GM10248 (cell line): Measurements from ENCODE around the gene GANAB.

Experiments
- CTCF ChIA-PET: fragments of 300-600 bp; sonication (Branson Sonifier 250); formaldehyde crosslinking; extraction: SDS; loops from one replicate; lab custom pipeline; 2021; ENCODE audit warnings: antibody characterized with exemption; lab: Yijun Ruan, JAX
- POLR2A ChIA-PET: fragments of 350-650 bp; sonication (Branson Sonifier 250); formaldehyde crosslinking; extraction: SDS; loops from one replicate; lab custom pipeline; 2020; ENCODE audit warnings: antibody characterized with exemption; lab: Yijun Ruan, JAX
- DNase-seq: peaks from one replicate; pipeline ENCODE4 v3.0.0; 2012; ENCODE audit errors: extremely low spot score
- TF ChIP-seq, protein P1 (sequence below): IDR thresholded peaks from 2 replicates; pipeline ENCODE4 v1.5.1; 2012; ENCODE audit warnings: mild to moderate bottlenecking, low read depth; ENCODE audit errors: extremely low read depth, missing control alignments, control extremely low read depth

GANAB gene

DNA sequence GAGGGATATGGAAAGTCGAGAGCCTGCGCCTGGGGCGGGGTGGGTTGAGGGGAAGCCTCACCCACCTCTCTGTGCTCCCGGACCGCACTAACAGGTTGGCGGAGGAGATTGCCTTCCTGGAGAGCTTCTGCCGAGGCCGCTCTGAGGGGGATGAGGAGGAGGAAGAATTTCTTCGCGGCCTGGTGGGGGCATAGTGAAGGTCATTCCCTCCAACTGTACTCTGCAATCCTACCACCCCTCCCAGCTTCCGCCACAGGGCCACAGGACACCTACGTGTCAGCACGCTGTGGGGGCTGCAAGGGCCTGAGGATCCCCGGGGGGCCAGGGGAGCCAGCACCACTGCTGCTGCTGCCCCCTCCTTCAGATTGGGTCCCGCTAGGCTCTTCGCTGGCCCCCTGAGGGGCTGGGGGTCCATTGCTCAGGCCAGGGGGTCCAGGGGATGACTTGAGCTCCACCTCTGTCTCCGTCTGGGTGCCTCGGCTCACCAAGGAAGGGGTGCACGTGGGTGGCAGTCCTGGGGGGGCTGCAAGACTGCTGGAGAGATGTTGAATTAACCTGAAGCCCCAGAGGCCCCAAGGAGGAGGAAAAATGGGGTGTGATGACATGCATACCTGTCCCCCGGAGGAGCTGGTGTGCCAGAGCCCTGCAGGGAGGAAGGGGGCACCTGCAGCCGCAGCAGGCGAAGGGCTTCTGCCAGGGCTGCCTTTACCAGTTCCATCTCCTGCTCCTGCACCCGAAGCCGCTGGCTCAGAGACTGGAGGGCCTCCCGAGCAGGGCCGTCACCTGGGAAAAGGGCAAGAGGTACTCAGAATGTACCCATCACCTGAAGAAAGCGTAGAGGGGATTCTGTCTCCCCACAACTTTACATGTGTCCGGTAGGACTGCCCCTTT lies 35.4 kb downstream of the GANAB start:
- TF ChIP-seq, protein P1, sequence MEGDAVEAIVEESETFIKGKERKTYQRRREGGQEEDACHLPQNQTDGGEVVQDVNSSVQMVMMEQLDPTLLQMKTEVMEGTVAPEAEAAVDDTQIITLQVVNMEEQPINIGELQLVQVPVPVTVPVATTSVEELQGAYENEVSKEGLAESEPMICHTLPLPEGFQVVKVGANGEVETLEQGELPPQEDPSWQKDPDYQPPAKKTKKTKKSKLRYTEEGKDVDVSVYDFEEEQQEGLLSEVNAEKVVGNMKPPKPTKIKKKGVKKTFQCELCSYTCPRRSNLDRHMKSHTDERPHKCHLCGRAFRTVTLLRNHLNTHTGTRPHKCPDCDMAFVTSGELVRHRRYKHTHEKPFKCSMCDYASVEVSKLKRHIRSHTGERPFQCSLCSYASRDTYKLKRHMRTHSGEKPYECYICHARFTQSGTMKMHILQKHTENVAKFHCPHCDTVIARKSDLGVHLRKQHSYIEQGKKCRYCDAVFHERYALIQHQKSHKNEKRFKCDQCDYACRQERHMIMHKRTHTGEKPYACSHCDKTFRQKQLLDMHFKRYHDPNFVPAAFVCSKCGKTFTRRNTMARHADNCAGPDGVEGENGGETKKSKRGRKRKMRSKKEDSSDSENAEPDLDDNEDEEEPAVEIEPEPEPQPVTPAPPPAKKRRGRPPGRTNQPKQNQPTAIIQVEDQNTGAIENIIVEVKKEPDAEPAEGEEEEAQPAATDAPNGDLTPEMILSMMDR, result no peak
- no peak for DNase-seq
- ChIA-PET POLR2A (interaction anchor here (1.1 to 2.3 kb wide), 4 partner anchors 9 to 56 kb away, joined by 3 to 9 read pairs (median 8); partner anchors contain the start of genes C11orf98, CSKMT, MTA2 and TUT1), CTCF (interaction anchor here (0.7 to 5.3 kb wide), 24 partner anchors 9 to 179 kb away, joined by 3 to 50 read pairs (median 4); partner anchors contain the start of genes B3GAT3, BSCL2, C11orf98 and CSKMT)

DNA sequence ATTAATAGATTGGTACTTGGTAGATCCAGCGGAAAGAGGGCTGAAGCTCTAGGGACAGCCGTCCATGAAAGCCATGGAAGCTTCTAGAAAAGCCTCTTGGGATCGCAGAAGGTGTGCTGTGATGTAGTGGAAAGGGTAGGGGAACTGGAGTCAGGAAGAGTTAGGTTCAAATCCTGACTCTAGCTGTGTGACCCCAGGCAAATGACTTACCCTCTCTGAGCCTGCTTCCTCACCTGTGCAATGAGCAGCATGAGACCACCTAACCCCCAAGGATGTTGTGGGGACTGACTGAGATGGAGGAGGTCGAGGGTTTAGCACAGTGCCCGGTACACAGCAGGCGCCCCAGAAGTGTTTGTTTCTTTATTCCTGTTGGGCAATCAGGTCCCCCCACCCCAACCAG lies 36.0 kb downstream of the GANAB start:
- CTCF ChIA-PET, result interaction anchor here (1.4 to 5.3 kb wide), 7 partner anchors 11 to 83 kb away, joined by 3 to 50 read pairs (median 6); partner anchors contain the start of genes B3GAT3 and TUT1
- TF ChIP-seq, protein P1, result no peak
- no peak for DNase-seq
- POLR2A ChIA-PET, result interaction anchor here (1.1 to 2.3 kb wide), 2 partner anchors 9 to 55 kb away, joined by 3 to 9 read pairs; partner anchors contain the start of gene MTA2

DNA sequence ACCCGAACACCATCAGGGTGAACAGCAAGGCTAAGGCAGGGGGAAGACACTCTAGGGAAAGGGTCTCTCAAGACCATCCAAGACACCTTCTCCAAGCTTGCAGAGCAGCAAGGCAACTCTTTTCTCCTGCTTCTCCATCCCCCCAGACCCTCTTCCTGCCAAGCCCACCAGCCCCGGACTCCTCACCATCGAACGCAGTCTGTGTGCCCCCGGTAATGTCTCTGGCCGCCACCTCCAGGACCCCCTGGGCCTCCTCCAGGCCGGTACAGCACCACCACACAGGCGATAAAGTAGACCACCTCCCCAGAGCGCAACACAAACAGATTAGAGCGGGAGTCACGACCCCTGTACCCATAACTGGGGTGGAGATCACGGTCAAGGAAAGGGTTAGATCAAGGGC lies 37.6 kb downstream of the GANAB start:
- ChIA-PET CTCF (interaction anchor here (1.2 to 5.3 kb wide), 2 partner anchors 16 to 56 kb away, joined by 3 to 50 read pairs; partner anchors contain the start of genes C11orf98, CSKMT and TUT1), POLR2A (interaction anchor here (1.4 kb wide), 1 partner anchor 56 kb away, joined by 6 read pairs; the partner anchor contains the start of genes C11orf98 and CSKMT)
- TF ChIP-seq, protein P1, result no peak
- DNase-seq, result no peak

DNA sequence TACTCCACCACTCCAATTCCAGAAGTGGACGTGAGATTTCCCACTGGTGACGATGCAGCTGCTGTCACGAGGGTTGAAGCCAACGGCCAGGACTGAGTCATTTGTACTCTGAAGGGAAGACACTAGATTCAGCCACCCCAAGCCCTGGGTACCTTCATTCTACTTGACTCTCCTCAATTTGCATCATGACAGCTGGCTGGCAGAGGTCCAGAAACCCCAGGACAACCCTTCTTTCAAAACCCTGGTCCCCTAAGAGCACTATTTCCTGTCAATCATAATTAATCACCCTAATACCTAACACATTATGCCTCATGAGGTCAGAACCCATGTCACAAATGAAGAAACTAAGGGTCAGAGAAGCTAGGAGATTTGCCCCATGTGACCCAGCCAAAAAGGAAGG lies 38.7 kb downstream of the GANAB start:
- DNase-seq, result no peak
- ChIA-PET CTCF (interaction anchor here (1.0 to 5.3 kb wide), 2 partner anchors 15 to 179 kb away, joined by 3 to 50 read pairs; partner anchors contain the start of genes TMEM179B and TUT1), POLR2A (interaction anchor here (0.5 to 1.4 kb wide), 4 partner anchors 16 to 250 kb away, joined by 3 to 8 read pairs (median 4); partner anchors contain the start of genes C11orf98, CSKMT and TUT1)
- TF ChIP-seq, protein P1, result no peak

DNA sequence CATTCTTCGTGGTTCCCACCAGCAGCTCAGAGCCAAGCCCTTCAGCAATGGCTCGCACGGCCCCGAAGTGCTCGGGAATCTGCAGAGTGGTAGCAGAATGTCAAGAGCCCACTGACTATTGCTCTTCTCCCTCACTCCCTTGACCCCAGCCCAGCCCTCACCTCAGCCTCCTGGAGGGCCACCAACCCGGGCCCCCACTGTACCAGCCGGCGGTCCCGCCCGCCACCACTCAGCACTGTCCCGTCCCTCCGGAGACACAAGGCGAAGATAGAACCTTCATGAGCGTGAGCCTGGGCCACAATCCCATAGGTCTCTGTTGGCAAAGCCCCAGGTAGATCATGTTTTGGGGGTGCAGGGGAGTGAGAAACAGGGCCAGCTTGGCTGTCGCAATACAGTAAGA lies 40.5 kb downstream of the GANAB start:
- CTCF ChIA-PET, result interaction anchor here (1.2 to 1.5 kb wide), 3 partner anchors 8 to 16 kb away, joined by 3 to 4 read pairs (median 4); partner anchors contain the start of gene B3GAT3
- DNase-seq, result no peak
- TF ChIP-seq, protein P1, result no peak
- POLR2A ChIA-PET, result interaction anchor here (0.6 to 1.8 kb wide), 2 partner anchors 14 to 1659 kb away, joined by 3 to 7 read pairs; partner anchors contain the start of gene TUT1

DNA sequence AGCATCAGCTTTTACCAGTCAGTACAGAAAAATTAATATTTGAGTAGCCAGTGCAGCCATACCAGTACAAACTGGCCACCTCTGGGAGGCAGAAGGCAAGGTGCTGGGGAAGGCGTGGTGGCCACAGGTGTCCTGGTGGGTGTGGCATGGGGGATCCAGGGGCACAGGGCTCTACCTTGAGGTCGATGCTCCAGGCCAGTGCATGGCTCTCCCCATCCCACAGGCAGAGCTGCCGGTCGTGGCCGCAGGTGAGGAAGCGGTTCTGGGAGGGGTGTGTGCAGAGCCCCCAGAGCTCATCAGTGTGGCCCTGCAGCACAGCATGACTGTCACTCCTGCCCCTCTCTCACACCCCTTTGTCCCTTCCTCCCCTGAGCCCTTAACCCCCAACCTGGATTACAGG lies 40.9 kb downstream of the GANAB start:
- no peak for DNase-seq
- TF ChIP-seq, protein P1, result no peak
- CTCF ChIA-PET, result interaction anchor here (1.2 to 1.5 kb wide), 3 partner anchors 9 to 16 kb away, joined by 3 to 4 read pairs (median 4); partner anchors contain the start of gene B3GAT3
- POLR2A ChIA-PET, result interaction anchor here (0.6 to 1.8 kb wide), 2 partner anchors 14 to 1660 kb away, joined by 3 to 7 read pairs; partner anchors contain the start of gene TUT1
